Astrocyte of the hippocampus (primary cell): ENCODE data around the gene PTPRK.
A peak's percentile ranks its signal among the peaks of the same experiment; 100 is the strongest.

Source experiments
- DNase-seq: peaks from one replicate; pipeline ENCODE4 v3.0.0; 2011; ENCODE audit warnings: low read depth, low spot score

Gene PTPRK

GRCh38 chr6:128395188-128395587 lies 125.2 kb downstream of the PTPRK start:
- no peak for DNase-seq

GRCh38 chr6:128394167-128394566 lies 126.2 kb downstream of the PTPRK start:
- no peak for DNase-seq

- DNase-seq = no peak
Observed at GRCh38 chr6:128389820-128390534, 130.4 kb downstream of the PTPRK start.

- no peak for DNase-seq
Observed at GRCh38 chr6:128388380-128388779, 132.0 kb downstream of the PTPRK start.

GRCh38 chr6:128380891-128381290 lies 139.5 kb downstream of the PTPRK start:
- no peak for DNase-seq

- no peak for DNase-seq
Observed at GRCh38 chr6:128379577-128379976, 140.8 kb downstream of the PTPRK start.

GRCh38 chr6:128376952-128377503 lies 143.4 kb downstream of the PTPRK start:
- no peak for DNase-seq

- DNase-seq = no peak
Observed at GRCh38 chr6:128371136-128371535, 149.3 kb downstream of the PTPRK start.

- peak; percentile 37 for DNase-seq
Observed at GRCh38 chr6:128370072-128370471, 150.3 kb downstream of the PTPRK start.

GRCh38 chr6:128368213-128368944 lies 152.0 kb downstream of the PTPRK start:
- no peak for DNase-seq

- no peak for DNase-seq
Observed at GRCh38 chr6:128367437-128367836, 153.0 kb downstream of the PTPRK start.

GRCh38 chr6:128365520-128366160 lies 154.8 kb downstream of the PTPRK start:
- no peak for DNase-seq

GRCh38 chr6:128364766-128365519 lies 155.5 kb downstream of the PTPRK start:
- DNase-seq = no peak

GRCh38 chr6:128363020-128363813 lies 157.2 kb downstream of the PTPRK start:
- DNase-seq = peak; percentile 6

GRCh38 chr6:128361378-128361777 lies 159.0 kb downstream of the PTPRK start:
- no peak for DNase-seq

- peak; percentile 74 for DNase-seq
Observed at GRCh38 chr6:128358244-128358776, 162.1 kb downstream of the PTPRK start.

GRCh38 chr6:128357392-128358130 lies 162.8 kb downstream of the PTPRK start:
- DNase-seq = no peak

GRCh38 chr6:128352366-128352765 lies 168.0 kb downstream of the PTPRK start:
- no peak for DNase-seq

GRCh38 chr6:128351255-128351514 lies 169.2 kb downstream of the PTPRK start:
- DNase-seq = no peak
